GM12878 (cell line): ENCODE results near the gene MMP20. TPM values are rescaled to one million over a fixed set of nuclear protein-coding genes. Genes with fewer than 3 reads are reported as not detected.

Source experiments
- BCL11A ChIP-seq: IDR thresholded peaks from 2 replicates; pipeline ENCODE4 v1.6.1; 2011; ENCODE audit warnings: low read depth, low read length
- GABPA ChIP-seq: IDR thresholded peaks from 2 replicates; pipeline ENCODE4 v1.6.1; 2014; ENCODE audit warnings: antibody characterized with exemption, low read depth, mild to moderate bottlenecking, inconsistent platforms
- HDAC2 ChIP-seq: fragments of 200-600 bp; sonication (generic); IDR thresholded peaks from 2 replicates; pipeline ENCODE4 v1.6.1; 2017
- HDGF ChIP-seq: fragments of 450-650 bp; IDR thresholded peaks from 2 replicates; pipeline ENCODE4 v1.6.1; 2016; ENCODE audit warnings: antibody characterized with exemption
- KLF5 ChIP-seq: fragments of 450-650 bp; IDR thresholded peaks from 2 replicates; pipeline ENCODE4 v1.6.1; 2014; ENCODE audit warnings: mild to moderate bottlenecking; ENCODE audit not compliant: partially characterized antibody
- RUNX3 ChIP-seq: IDR thresholded peaks from 2 replicates; pipeline ENCODE4 v1.6.1; 2012; ENCODE audit warnings: low read length, inconsistent platforms
- SMAD5 ChIP-seq: IDR thresholded peaks from 2 replicates; pipeline ENCODE4 v1.6.1; 2016; ENCODE audit warnings: antibody characterized with exemption, low read depth
- STAT3 ChIP-seq: IDR thresholded peaks from 2 replicates; pipeline ENCODE4 v1.6.1; 2011; ENCODE audit warnings: low read depth, low read length, improper control_type of control experiment
- TCF7 ChIP-seq: IDR thresholded peaks from 2 replicates; pipeline ENCODE4 v1.6.1; 2014; ENCODE audit warnings: antibody characterized with exemption, borderline replicate concordance
- ZBED1 ChIP-seq: IDR thresholded peaks from 2 replicates; pipeline ENCODE4 v1.6.1; 2016; ENCODE audit warnings: borderline replicate concordance
- ZNF207 ChIP-seq: fragments of 450-650 bp; IDR thresholded peaks from 2 replicates; pipeline ENCODE4 v1.6.1; 2014; ENCODE audit warnings: antibody characterized with exemption, mild to moderate bottlenecking, borderline replicate concordance
- polyA plus RNA-seq, 11 experiments: library from polyadenylated mRNA; depleted of rRNA in 4 of 11; unstranded in 6 of 11; stranded (reverse) in 5 of 11; fragments of >200 nt; fragmentation: Nextera tagmentation in 4 of 11; fragmentation: Illumina TruSeq in 1 of 11; extraction: Ambion mirVana in 4 of 11; extraction: Trizol in 1 of 11; gene quantifications; 1 replicate in 1 of 11; 2 replicates in 10 of 11; pipeline versions ENCODE4 v1.2.1 to v1.2.3, GENCODE V29; 2011 to 2016; ENCODE audit warnings: inconsistent platforms in 2 of 11, missing spikeins in 2 of 11, low read depth in 1 of 11
- total RNA-seq, 4 experiments: library from RNA; depleted of rRNA in 3 of 4; stranded (reverse); fragments of >200 nt in 3 of 4; fragmentation: Illumina TruSeq in 1 of 4; extraction: Trizol in 1 of 4; gene quantifications; 2 replicates each; pipeline versions ENCODE4 v1.2.1 to v1.2.3, GENCODE V29; 2013 to 2021
- TF ChIP-seq, protein P1 (sequence below): fragments of 450-650 bp; IDR thresholded peaks from 2 replicates; pipeline ENCODE4 v1.6.1; 2016; ENCODE audit warnings: mild to moderate bottlenecking
- TF ChIP-seq, protein P2 (sequence below): fragments of 450-650 bp; IDR thresholded peaks from 2 replicates; pipeline ENCODE4 v1.6.1; 2017; ENCODE audit warnings: mild to moderate bottlenecking, moderate library complexity

Gene MMP20
- total and polyA plus RNA-seq, 10 of the 15 experiments (the other 5 are each of a cell fraction or from before 2014, with no cell fraction given) = 0.10 to 0.57 (median 0.19) TPM; not detected in 2

DNA sequence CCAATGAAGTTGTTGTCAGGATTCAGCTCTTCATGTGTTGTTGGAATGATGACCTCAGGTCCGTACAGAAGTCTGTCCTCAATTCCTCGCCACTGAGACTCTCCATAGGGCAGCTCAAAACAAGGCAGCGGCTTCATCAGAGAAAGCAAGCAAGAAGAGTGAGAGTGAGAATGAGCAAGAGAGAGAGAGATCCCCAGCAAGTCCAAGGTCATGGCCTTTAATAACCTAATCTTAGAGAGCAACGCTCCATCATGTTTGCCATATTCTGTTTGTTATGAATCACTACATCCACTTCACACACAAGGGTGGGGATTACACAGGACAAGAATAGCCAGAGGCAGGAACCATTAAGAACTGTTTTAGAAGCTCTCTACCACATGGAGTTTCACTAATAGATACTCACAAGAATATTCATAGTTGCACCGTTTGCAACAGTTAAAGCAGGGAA lies 71.3 kb downstream of the MMP20 start (continued):
- TF ChIP-seq, protein P1, sequence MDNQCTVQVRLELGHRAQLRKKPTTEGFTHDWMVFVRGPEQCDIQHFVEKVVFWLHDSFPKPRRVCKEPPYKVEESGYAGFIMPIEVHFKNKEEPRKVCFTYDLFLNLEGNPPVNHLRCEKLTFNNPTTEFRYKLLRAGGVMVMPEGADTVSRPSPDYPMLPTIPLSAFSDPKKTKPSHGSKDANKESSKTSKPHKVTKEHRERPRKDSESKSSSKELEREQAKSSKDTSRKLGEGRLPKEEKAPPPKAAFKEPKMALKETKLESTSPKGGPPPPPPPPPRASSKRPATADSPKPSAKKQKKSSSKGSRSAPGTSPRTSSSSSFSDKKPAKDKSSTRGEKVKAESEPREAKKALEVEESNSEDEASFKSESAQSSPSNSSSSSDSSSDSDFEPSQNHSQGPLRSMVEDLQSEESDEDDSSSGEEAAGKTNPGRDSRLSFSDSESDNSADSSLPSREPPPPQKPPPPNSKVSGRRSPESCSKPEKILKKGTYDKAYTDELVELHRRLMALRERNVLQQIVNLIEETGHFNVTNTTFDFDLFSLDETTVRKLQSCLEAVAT = peak; percentile 68
- peak; percentile 98 for TF ChIP-seq ZBED1
- peak; percentile 96 for TF ChIP-seq BCL11A
- TF ChIP-seq ZNF207 = no peak
- TF ChIP-seq GABPA = peak; percentile 61; the same call in 1 of the 2 replicates
- peak; percentile 90 for TF ChIP-seq SMAD5
- TF ChIP-seq HDAC2 = no peak
- TF ChIP-seq KLF5 = no peak
- TF ChIP-seq RUNX3 = peak; percentile 94
- TF ChIP-seq HDGF = peak; percentile 62; the same call in 1 of the 2 replicates
- peak; percentile 74; the same call in 1 of the 2 replicates for TF ChIP-seq TCF7
- TF ChIP-seq, protein P2, sequence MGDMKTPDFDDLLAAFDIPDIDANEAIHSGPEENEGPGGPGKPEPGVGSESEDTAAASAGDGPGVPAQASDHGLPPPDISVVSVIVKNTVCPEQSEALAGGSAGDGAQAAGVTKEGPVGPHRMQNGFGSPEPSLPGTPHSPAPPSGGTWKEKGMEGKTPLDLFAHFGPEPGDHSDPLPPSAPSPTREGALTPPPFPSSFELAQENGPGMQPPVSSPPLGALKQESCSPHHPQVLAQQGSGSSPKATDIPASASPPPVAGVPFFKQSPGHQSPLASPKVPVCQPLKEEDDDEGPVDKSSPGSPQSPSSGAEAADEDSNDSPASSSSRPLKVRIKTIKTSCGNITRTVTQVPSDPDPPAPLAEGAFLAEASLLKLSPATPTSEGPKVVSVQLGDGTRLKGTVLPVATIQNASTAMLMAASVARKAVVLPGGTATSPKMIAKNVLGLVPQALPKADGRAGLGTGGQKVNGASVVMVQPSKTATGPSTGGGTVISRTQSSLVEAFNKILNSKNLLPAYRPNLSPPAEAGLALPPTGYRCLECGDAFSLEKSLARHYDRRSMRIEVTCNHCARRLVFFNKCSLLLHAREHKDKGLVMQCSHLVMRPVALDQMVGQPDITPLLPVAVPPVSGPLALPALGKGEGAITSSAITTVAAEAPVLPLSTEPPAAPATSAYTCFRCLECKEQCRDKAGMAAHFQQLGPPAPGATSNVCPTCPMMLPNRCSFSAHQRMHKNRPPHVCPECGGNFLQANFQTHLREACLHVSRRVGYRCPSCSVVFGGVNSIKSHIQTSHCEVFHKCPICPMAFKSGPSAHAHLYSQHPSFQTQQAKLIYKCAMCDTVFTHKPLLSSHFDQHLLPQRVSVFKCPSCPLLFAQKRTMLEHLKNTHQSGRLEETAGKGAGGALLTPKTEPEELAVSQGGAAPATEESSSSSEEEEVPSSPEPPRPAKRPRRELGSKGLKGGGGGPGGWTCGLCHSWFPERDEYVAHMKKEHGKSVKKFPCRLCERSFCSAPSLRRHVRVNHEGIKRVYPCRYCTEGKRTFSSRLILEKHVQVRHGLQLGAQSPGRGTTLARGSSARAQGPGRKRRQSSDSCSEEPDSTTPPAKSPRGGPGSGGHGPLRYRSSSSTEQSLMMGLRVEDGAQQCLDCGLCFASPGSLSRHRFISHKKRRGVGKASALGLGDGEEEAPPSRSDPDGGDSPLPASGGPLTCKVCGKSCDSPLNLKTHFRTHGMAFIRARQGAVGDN = peak; percentile 54; the same call in 1 of the 2 replicates
- no peak for TF ChIP-seq STAT3
